OCI-LY1 (cell line): ENCODE measurements around the gene IL22RA2.

ENCODE experiments used
- EZH2 ChIP-seq: fragments of 200-600 bp; sonication (generic), shearing (Covaris generic); IDR thresholded peaks from 2 replicates; pipeline ENCODE4 v1.8.0; 2017; ENCODE audit warnings: borderline replicate concordance, mixed run types, mild to moderate bottlenecking, antibody characterized with exemption, low read length, moderate library complexity, mixed read lengths
- TF ChIP-seq, protein P1 (sequence below): fragments of 200-600 bp; sonication (generic), shearing (Covaris generic); IDR thresholded peaks from 2 replicates; pipeline ENCODE4 v1.5.1; 2017; ENCODE audit warnings: mild to moderate bottlenecking, antibody characterized with exemption, low read length, moderate library complexity, mixed read lengths

DNA sequence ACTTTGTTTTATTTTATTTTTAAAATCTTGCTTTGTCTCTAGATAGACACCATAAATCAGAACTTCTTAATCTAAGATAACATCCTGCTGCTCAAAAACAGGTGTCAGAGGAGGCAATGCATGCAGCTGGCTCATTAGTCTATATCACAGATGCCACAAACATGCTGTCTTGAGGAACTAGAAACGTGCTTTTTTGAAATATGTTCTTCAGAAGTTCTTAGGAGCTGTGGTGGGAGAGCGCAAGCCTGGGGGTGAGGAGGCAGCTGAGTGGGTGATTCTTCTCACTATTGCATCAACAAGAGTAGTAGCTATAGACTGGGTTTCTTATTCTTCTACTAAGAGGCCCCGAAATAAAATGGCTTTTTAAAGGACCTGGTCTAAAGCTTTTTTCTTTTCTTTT lies 23.4 kb downstream of the IL22RA2 start:
- TF ChIP-seq EZH2 = no peak
- TF ChIP-seq, protein P1, sequence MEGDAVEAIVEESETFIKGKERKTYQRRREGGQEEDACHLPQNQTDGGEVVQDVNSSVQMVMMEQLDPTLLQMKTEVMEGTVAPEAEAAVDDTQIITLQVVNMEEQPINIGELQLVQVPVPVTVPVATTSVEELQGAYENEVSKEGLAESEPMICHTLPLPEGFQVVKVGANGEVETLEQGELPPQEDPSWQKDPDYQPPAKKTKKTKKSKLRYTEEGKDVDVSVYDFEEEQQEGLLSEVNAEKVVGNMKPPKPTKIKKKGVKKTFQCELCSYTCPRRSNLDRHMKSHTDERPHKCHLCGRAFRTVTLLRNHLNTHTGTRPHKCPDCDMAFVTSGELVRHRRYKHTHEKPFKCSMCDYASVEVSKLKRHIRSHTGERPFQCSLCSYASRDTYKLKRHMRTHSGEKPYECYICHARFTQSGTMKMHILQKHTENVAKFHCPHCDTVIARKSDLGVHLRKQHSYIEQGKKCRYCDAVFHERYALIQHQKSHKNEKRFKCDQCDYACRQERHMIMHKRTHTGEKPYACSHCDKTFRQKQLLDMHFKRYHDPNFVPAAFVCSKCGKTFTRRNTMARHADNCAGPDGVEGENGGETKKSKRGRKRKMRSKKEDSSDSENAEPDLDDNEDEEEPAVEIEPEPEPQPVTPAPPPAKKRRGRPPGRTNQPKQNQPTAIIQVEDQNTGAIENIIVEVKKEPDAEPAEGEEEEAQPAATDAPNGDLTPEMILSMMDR = no peak
